Measurements from ENCODE around the gene DGKI. TPM values are rescaled to one million over a fixed set of nuclear protein-coding genes. Genes with fewer than 3 reads are reported as not detected.

DGKI gene
- total and polyA plus RNA-seq, 3 donors from 2014 or later, result 3.2 to 6.6 (median 4.3) TPM

- no peaks in the 10 kb centered on the region for H3K4me1 ChIP-seq
- intact Hi-C loops (cut with DNase I; ENCODE audit: low total_unique reads), result no loop called here
- 85 to 89% methylated on average over 5 of the region's 5 CpGs for WGBS, 2 donors
- no peak overlapping the region for H3K27ac ChIP-seq
- no peak for TF ChIP-seq CTCF (IDR thresholded peaks at IDR 0.05)
- no peak for TF ChIP-seq POLR2A (IDR thresholded peaks at IDR 0.05)
- no peaks in the 10 kb centered on the region for H3K36me3 ChIP-seq (ENCODE audit: low read depth, missing control alignments)
- H3K9me3 ChIP-seq, result no peaks in the 10 kb centered on the region
- no peak for DNase-seq
- no peak overlapping the region for H3K4me3 ChIP-seq
- H3K27me3 ChIP-seq, result no peaks in the 10 kb centered on the region
Measured at GRCh38 chr7:137671920-137672319, 174.9 kb downstream of the DGKI start.

DNA sequence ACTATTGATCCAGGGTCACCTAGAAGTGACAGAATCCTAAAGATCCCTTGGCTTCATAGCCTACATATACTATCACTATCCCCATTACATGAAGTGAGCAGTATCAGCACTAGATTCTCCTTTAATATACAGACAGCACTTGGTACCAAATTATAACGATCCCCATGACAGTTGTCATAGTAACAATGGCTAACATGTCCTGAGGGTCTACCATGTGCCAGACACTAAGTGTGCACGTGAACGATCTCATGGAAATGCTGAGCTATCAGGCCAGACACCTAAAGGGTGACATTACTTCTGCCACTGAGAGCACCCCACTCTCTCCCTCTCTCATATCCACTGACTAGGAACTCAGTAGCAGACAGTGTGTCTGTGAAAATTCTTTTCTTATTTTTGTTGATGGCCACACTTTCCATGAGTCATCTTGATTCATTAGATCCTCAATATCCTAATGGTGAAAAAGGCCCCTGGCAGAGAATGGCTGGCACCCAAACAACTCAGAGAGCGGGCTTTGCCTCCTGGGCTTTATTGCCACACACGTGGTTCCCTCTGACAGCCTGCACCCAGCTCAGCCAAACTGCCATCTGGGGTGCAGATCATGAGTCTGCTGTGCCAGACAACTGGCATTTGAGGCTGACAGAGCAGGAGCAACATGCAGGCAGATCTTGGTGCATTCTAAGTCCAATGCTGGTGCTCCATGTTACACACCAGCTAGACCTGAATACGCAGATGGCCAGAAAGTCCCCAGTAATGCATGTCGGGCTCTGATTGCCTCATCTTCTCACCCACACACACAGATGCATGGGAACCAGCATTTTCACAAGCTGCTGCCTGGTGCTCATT, 176.3 kb downstream of the DGKI start:
- Histone ChIP-seq H3K4me3 (no peak overlapping the region), H3K36me3 (ENCODE audit: low read depth, missing control alignments) (no peaks in the 10 kb centered on the region), H3K27ac (no peak overlapping the region), H3K27me3 (no peaks in the 10 kb centered on the region), H3K4me1 (no peaks in the 10 kb centered on the region), H3K9me3 (no peaks in the 10 kb centered on the region)
- WGBS, 2 donors, result 87% methylated on average over 6 to 7 of the region's 7 CpGs
- DNase-seq, result no peak
- TF ChIP-seq CTCF (IDR thresholded peaks at IDR 0.05), result no peak
- TF ChIP-seq POLR2A (IDR thresholded peaks at IDR 0.05), result no peak
- intact Hi-C loops (cut with DNase I; ENCODE audit: low total_unique reads), result no loop called here

GRCh38 chr7:137669706-137670105, 177.1 kb downstream of the DGKI start:
- TF ChIP-seq CTCF (IDR thresholded peaks at IDR 0.05) (no peak), POLR2A (IDR thresholded peaks at IDR 0.05) (no peak)
- H3K4me3 ChIP-seq, result no peak overlapping the region
- no peak for DNase-seq
- H3K27me3 ChIP-seq, result no peaks in the 10 kb centered on the region
- H3K36me3 ChIP-seq (ENCODE audit: low read depth, missing control alignments), result no peaks in the 10 kb centered on the region
- intact Hi-C loops (cut with DNase I; ENCODE audit: low total_unique reads), result no loop called here
- no peaks in the 10 kb centered on the region for H3K4me1 ChIP-seq
- no peak overlapping the region for H3K27ac ChIP-seq
- WGBS, 2 donors, result 63 to 71% methylated on average over 2 of the region's 2 CpGs
- H3K9me3 ChIP-seq, result no peaks in the 10 kb centered on the region

DNA sequence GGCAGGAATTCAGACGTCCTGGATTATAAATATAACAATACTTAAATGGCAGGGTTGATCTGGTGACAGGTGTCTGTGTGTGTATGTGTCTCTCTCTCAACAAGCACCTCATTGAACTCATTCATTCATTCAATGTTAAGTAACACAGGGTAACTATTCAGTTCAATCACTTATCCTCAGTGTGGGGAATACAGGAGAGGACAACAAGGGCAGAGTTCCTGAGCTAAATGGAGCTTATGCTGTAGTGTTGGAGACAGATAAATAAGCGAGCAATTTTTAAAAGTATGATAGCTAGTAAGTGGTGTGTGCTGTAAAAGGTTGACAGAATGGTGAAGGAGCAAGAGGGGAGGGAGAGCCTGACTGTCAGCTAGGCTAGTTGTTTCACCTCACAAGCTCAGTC, 178.4 kb downstream of the DGKI start:
- H3K4me1 ChIP-seq, result no peaks in the 10 kb centered on the region
- intact Hi-C loops (cut with DNase I; ENCODE audit: low total_unique reads), result no loop called here
- 75 to 92% methylated on average over 2 of the region's 2 CpGs for WGBS, 2 donors

More for the DNA sequence above, 178.4 kb downstream of the DGKI start:
- no peak for TF ChIP-seq CTCF (IDR thresholded peaks at IDR 0.05)
- no peak for TF ChIP-seq POLR2A (IDR thresholded peaks at IDR 0.05)
- no peak for DNase-seq
- no peak overlapping the region for H3K4me3 ChIP-seq
- H3K27me3 ChIP-seq, result no peaks in the 10 kb centered on the region
- no peak overlapping the region for H3K27ac ChIP-seq
- no peaks in the 10 kb centered on the region for H3K36me3 ChIP-seq (ENCODE audit: low read depth, missing control alignments)
- no peaks in the 10 kb centered on the region for H3K9me3 ChIP-seq
